OCI-LY1 (cell line): ENCODE measurements around the gene SMARCAL1.

Source experiments
- EZH2 ChIP-seq: fragments of 200-600 bp; sonication (generic), shearing (Covaris generic); IDR thresholded peaks from 2 replicates; pipeline ENCODE4 v1.8.0; 2017; ENCODE audit warnings: borderline replicate concordance, mixed run types, mild to moderate bottlenecking, antibody characterized with exemption, low read length, moderate library complexity, mixed read lengths
- TF ChIP-seq, protein P1 (sequence below): fragments of 200-600 bp; sonication (generic), shearing (Covaris generic); IDR thresholded peaks from 2 replicates; pipeline ENCODE4 v1.5.1; 2017; ENCODE audit warnings: mild to moderate bottlenecking, antibody characterized with exemption, low read length, moderate library complexity, mixed read lengths

DNA sequence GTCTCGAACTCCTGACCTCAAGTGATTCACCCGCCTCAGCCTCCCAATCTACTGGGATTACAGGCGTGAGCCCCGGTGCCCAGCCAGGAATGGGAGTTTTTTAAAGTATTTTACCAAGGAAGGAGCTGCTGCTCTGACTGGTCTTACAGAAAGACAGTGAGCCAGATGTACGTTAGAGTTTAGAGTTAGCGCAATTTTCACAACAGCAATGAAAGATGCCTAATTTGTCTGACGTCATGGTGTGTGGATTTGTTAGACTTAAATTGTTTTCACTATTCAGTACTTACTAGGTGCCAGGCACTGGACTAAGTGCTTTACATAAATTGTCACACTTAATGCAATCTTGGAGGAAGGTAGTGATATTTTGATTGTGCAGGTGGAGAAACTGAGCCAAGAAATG is 74.0 kb downstream of the SMARCAL1 start:
- TF ChIP-seq, protein P1, sequence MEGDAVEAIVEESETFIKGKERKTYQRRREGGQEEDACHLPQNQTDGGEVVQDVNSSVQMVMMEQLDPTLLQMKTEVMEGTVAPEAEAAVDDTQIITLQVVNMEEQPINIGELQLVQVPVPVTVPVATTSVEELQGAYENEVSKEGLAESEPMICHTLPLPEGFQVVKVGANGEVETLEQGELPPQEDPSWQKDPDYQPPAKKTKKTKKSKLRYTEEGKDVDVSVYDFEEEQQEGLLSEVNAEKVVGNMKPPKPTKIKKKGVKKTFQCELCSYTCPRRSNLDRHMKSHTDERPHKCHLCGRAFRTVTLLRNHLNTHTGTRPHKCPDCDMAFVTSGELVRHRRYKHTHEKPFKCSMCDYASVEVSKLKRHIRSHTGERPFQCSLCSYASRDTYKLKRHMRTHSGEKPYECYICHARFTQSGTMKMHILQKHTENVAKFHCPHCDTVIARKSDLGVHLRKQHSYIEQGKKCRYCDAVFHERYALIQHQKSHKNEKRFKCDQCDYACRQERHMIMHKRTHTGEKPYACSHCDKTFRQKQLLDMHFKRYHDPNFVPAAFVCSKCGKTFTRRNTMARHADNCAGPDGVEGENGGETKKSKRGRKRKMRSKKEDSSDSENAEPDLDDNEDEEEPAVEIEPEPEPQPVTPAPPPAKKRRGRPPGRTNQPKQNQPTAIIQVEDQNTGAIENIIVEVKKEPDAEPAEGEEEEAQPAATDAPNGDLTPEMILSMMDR = no peak
- TF ChIP-seq EZH2 = no peak
